HL-60 (cell line): Measurements from ENCODE around the gene KCNJ16.

Experiments
- DNase-seq, 2 experiments: peaks; one replicate each; pipeline ENCODE4 v3.0.0-alpha.2; 2010 to 2020; ENCODE audit warnings: low read depth in 1 of 2, low spot score in 1 of 2
- H3K27ac ChIP-seq: fragments of 250-450 bp; sonication (Bioruptor Pico); replicated peaks from 2 replicates; pipeline ENCODE4 v1.5.1; 2020; ENCODE audit warnings: mild to moderate bottlenecking, moderate library complexity
- H3K27me3 ChIP-seq: fragments of 250-450 bp; sonication (Bioruptor Pico); 2 replicates; pipeline ENCODE4 v1.5.1; 2021; ENCODE audit warnings: mild to moderate bottlenecking, moderate library complexity; ENCODE audit not compliant: insufficient read depth, poor library complexity, severe bottlenecking
- H3K4me3 ChIP-seq: replicated peaks from 2 replicates; pipeline ENCODE4 v1.5.1; 2011; ENCODE audit warnings: mild to moderate bottlenecking, control low read depth, low read length; ENCODE audit not compliant: insufficient read depth
- GABPA ChIP-seq: IDR thresholded peaks from 2 replicates; pipeline ENCODE4 v1.6.1; 2012; ENCODE audit warnings: low read depth
- POLR2AphosphoS5 ChIP-seq: IDR thresholded peaks from 2 replicates; pipeline ENCODE4 v1.6.1; 2012; ENCODE audit warnings: low read depth
- SPI1 ChIP-seq: IDR thresholded peaks from 2 replicates; pipeline ENCODE4 v1.6.1; 2012; ENCODE audit warnings: low read depth, mild to moderate bottlenecking, borderline replicate concordance
- TF ChIP-seq, protein P1 (sequence below): IDR thresholded peaks from one replicate; pipeline ENCODE4 v1.5.1; 2011; ENCODE audit warnings: low read length, control low read depth, inconsistent platforms; ENCODE audit not compliant: insufficient read depth
- TF ChIP-seq, protein P2 (sequence below): IDR thresholded peaks from 2 replicates; pipeline ENCODE4 v1.6.1; 2012; ENCODE audit warnings: low read depth; ENCODE audit not compliant: insufficient replicate concordance

Gene KCNJ16

DNA sequence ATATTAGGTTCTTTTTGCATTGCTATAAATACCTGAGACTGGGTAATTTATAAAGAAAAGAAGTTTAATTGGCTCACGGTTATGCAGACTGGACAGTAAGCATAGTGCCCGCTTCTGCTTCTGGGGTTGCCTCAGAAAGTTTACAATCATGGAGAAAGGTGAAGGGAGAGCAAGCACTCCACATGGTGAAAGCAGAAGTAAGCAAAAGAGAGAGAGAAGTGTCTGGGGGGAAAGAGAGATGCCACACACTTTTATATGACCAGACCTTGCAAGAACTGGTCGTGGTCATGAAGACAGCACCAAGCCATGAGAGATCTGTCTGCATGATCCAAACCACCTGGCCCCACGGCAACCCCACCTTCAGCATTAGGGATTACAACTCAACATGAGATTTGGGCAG, 45.4 kb downstream of the KCNJ16 start:
- TF ChIP-seq, protein P1, sequence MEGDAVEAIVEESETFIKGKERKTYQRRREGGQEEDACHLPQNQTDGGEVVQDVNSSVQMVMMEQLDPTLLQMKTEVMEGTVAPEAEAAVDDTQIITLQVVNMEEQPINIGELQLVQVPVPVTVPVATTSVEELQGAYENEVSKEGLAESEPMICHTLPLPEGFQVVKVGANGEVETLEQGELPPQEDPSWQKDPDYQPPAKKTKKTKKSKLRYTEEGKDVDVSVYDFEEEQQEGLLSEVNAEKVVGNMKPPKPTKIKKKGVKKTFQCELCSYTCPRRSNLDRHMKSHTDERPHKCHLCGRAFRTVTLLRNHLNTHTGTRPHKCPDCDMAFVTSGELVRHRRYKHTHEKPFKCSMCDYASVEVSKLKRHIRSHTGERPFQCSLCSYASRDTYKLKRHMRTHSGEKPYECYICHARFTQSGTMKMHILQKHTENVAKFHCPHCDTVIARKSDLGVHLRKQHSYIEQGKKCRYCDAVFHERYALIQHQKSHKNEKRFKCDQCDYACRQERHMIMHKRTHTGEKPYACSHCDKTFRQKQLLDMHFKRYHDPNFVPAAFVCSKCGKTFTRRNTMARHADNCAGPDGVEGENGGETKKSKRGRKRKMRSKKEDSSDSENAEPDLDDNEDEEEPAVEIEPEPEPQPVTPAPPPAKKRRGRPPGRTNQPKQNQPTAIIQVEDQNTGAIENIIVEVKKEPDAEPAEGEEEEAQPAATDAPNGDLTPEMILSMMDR, result no peak
- TF ChIP-seq SPI1, result peak; percentile 16; the same call in 1 of the 2 replicates
- DNase-seq, result peak; percentile 16 to 52
- no peak overlapping the region for H3K4me3 ChIP-seq
- no peak overlapping the region for H3K27ac ChIP-seq
- no peaks in the 10 kb centered on the region for H3K27me3 ChIP-seq

DNA sequence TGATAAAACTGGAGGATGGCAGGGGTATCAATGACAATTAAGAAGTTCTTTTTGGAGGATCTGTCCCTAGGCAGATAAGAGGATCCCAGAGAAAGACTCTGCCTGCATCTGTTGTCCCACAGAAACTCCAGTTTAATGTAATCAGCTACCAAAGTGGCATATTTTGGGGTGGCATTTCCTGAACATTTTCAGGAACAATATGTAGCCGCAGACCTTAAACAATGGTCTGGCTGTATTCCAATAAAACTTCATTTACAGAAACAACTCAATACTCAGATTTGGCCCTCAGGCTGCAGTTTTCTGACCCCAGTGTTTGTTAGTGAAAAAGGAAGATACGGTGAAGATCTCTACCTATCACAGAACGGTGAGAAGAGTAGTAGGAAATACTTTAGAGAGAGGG, 46.1 kb downstream of the KCNJ16 start:
- no peak for DNase-seq
- TF ChIP-seq, protein P1, result no peak
- TF ChIP-seq GABPA (no peak), SPI1 (no peak), POLR2AphosphoS5 (no peak)
- TF ChIP-seq, protein P2, sequence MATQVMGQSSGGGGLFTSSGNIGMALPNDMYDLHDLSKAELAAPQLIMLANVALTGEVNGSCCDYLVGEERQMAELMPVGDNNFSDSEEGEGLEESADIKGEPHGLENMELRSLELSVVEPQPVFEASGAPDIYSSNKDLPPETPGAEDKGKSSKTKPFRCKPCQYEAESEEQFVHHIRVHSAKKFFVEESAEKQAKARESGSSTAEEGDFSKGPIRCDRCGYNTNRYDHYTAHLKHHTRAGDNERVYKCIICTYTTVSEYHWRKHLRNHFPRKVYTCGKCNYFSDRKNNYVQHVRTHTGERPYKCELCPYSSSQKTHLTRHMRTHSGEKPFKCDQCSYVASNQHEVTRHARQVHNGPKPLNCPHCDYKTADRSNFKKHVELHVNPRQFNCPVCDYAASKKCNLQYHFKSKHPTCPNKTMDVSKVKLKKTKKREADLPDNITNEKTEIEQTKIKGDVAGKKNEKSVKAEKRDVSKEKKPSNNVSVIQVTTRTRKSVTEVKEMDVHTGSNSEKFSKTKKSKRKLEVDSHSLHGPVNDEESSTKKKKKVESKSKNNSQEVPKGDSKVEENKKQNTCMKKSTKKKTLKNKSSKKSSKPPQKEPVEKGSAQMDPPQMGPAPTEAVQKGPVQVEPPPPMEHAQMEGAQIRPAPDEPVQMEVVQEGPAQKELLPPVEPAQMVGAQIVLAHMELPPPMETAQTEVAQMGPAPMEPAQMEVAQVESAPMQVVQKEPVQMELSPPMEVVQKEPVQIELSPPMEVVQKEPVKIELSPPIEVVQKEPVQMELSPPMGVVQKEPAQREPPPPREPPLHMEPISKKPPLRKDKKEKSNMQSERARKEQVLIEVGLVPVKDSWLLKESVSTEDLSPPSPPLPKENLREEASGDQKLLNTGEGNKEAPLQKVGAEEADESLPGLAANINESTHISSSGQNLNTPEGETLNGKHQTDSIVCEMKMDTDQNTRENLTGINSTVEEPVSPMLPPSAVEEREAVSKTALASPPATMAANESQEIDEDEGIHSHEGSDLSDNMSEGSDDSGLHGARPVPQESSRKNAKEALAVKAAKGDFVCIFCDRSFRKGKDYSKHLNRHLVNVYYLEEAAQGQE, result no peak
- H3K27me3 ChIP-seq, result no peaks in the 10 kb centered on the region

DNA sequence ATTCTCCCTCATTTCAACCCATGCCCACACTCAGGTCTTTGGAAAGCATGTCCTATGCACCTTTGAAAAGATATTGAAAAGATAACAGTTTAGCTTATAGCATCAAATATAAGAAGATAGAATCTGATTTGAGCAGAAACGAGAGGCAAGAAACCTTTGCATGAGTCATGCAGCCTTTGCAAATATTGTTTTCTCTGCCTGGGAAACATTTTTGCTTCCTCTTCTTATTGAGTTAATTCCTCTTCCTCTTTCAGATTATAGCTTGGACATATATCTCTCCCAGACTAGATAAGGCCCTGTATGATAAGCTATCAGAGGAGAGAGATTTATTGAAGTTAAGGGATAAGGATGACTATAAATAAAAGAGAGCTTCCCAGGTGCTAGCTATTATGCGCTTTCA, 48.2 kb downstream of the KCNJ16 start:
- DNase-seq, result peak in 1 of 2 experiments; percentile 49
- H3K27ac ChIP-seq, result peak overlapping the region; percentile 30; the same call in 1 of the 2 replicates
- no peak overlapping the region for H3K4me3 ChIP-seq
- H3K27me3 ChIP-seq, result no peaks in the 10 kb centered on the region
- TF ChIP-seq, protein P1, result no peak
- TF ChIP-seq SPI1, result peak; percentile 88
- TF ChIP-seq, protein P2, result no peak

More for the DNA sequence above, 46.1 kb downstream of the KCNJ16 start:
- Histone ChIP-seq H3K27ac (no peak overlapping the region), H3K4me3 (no peak overlapping the region)

DNA sequence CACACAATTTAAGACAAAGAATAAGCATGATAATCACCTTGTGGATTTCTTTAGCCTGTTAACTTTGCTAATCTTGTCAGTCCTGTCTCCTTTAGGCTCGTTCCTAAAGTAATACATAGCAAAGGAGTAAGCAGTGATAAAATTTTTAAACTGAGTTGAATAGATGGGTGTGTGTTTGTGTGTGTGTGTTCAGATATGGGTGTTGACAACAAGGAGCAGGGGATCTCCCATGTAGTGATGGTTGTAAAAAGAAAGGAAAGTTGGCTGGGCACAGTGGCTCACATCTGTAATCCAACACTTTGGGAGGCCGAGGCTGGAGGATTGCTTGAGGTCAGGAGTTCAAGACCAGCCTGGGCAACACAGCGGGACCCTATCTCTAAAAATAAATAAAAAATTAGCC, 49.7 kb downstream of the KCNJ16 start:
- no peak overlapping the region for H3K27ac ChIP-seq
- H3K4me3 ChIP-seq, result no peak overlapping the region
- DNase-seq, result no peak
- H3K27me3 ChIP-seq, result no peaks in the 10 kb centered on the region
- TF ChIP-seq, protein P2, result no peak
- TF ChIP-seq, protein P1, result no peak
- no peak for TF ChIP-seq GABPA
- TF ChIP-seq SPI1, result no peak
- no peak for TF ChIP-seq POLR2AphosphoS5
